GM15510 (cell line): Measurements from ENCODE around the gene POLD1.

ENCODE experiments used
- POLR2A ChIP-seq: IDR thresholded peaks from 3 replicates; pipeline ENCODE4 v1.6.1; 2011; ENCODE audit warnings: borderline replicate concordance; ENCODE audit not compliant: insufficient read length; ENCODE audit errors: extremely low read depth

POLD1 gene

DNA sequence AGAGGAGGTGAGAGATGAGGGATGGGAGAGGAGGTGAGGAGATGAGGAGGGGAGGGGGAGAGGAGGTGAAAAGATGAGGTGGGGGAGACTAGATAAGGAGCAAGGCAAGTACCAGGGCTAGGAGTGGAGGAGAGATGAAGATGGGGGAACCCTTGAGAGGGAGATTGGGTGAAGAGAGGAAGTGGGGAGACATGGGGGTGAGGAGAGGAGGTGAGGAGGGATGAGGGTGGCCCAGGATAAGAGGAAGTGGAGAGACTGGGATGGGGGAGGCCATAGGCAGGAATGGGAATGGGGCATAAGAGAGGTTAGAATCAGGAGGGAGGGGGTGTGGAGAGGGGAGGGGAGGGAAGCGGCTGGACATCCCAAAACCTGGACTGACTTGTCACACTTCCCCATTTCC is 75.5 kb downstream of the POLD1 start:
- TF ChIP-seq POLR2A = no peak

DNA sequence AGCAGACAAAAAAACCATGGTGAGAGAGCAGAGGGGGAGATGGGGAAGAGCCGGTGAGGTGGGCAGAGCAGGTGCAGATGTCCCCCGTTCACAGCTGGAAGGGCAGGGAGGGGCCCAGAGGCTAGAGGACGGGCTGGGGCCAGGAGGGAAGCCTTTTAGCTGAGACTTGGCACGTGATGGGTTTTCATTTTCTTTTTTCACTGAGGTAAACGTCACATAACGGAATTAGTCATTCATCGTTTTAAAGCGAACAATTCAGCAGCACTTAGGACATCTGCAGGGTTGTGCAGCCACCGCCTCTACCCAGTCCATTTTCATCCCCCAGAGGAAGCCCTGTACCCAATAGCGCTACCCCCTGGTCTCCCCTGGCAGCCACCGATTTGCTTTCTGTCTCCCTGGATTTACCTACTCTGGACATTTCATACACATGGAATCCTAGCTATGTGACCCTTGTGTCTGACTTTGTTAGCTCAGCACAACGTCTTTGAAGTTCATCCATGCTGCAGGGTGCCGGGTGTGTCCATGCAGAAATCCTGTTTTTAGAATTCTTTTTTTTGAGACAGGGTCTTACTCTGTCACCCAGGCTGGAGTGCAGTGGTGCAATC is 76.1 kb downstream of the POLD1 start:
- peak; percentile 42 for TF ChIP-seq POLR2A

DNA sequence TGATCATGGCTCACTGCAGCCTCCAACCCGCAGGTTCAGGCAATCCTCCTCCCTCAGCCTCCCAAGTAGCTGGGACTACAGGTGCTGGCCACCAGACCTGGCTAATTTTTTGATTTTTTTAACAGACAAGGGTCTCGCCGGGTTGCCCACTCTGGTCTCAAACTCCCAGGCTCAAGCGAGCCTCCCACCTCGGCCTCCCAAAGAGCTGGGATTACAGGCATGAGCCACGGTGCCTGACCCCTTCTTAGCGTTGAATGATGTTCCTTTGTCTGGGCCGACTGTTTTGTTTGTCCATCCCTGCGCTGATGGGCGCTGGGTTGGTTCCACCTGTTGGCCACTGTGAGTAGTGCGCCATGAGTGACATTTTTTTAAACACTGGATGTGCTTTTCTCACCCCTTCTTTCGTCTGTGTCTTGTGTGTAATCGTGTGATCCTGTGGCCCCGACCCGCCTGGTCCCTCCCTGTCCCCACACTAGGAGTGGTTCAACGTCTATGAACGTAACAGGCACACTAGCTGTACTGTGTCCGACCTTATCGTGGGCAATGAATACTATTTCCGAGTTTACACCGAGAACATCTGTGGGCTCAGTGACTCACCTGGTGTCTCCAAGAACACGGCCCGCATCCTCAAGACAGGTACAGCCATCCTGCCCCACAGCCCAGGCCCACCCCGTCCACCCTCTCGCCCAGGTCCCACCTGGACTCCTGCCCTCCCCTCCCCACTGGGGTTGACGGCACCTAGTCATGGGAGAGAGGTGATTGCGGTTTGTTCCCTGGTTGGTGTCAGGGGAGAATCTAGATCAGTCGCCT is 77.1 kb downstream of the POLD1 start:
- TF ChIP-seq POLR2A = peak; percentile 21

DNA sequence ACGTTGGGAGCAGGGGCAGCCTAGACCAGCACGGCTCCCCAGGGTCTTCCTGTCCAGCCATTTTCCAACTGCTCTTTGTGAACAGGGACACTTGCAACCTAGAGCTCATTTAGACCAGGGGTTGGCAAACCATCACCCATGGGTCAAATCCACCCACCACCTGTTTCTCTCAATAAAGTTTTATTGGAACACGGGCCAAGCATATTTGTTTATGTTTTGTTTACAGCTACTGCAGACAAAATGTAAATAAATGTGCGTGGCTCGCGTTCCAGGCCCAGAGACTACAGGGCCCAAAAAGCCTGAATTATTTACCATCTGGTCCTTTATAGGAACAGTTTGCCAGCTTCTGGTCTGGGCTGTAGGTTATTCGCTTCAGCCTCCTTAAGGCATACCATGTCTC is 78.8 kb downstream of the POLD1 start:
- no peak for TF ChIP-seq POLR2A

DNA sequence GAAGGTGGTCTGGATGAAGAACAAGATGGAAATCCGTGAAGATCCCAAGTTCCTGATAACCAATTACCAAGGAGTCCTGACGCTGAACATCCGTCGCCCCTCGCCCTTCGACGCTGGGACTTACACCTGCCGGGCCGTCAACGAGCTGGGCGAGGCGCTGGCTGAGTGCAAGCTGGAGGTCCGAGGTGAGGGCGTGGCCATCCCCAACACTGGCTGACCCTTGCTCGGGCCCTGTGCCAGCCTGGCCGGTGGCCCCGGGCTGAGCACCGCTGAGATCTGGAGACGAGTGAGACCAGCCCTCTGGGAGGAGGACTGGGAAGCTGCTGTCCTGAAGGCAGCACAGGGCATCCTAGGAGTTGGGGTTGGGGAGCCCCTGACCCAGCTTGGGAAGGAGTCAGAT is 80.2 kb downstream of the POLD1 start:
- TF ChIP-seq POLR2A = no peak

DNA sequence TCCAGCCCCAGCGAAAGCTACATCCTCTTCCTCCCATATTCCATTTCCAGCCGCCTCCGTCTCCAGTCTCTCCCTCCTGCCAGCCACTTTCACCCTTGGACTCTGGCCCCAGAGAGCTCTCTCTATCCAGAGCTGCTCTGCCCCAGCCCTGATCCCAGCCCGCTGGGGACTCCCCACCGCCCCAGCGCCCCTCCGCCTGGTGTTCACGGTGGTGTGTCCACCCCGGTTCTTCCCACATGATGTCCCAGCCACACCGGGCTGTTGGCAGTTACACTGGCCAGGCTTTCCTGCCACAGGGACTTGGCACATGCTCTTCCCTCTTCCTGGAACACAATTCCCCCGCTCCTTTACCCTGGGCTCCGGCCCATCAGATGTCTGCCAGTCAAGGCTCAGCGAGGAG is 80.9 kb downstream of the POLD1 start:
- TF ChIP-seq POLR2A = no peak

DNA sequence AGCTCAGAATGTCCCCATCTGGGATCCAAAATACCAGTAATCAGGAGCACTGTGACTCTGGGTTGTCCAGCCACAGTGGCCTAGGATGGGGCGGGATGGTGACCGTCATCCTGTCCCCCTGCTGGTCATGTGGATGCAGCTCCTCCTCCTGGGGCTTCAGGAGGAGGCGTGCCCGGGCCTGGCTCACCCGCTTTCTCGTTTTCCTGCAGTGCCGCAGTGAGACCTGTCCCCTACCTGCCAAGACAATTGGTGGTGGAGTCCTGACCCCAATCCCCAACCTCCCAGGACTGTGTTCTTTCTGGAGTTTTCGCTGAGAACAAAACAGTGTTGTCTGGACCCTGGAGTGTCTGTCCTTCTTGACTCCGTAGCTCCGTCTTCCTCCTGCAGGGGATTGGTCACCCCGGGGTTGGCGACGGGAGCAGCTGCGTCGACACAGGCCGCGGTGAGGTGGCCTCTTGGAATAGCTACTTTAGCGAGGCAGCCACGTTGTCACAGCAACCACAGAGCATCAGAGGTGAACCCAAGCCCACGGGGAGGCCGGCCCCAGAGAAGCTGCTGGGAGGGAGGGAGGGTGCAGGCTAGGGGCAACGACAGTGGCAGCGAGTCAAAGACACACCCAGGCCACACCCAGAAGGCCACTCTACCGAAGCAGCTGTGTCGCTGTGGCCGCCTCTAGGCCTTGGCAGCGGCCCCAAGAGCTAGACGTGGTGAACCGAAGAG is 82.0 kb downstream of the POLD1 start:
- no peak for TF ChIP-seq POLR2A

DNA sequence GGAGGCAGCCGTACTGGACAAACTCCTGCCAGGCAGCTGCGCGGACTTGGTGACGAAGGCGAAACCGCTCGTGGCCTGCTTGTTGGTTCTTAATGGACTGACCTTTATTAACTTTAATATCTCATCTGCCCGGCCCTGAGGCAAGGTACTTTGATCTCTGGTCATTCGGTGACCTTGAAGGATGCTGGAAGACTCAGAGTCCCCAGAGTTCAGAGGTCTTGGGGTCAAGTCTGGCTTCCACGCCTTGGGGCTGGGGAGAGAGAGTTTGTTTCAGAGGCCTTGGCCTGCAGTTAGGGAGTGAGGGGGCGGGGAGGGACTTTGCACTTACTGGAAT is 82.5 kb downstream of the POLD1 start:
- no peak for TF ChIP-seq POLR2A

DNA sequence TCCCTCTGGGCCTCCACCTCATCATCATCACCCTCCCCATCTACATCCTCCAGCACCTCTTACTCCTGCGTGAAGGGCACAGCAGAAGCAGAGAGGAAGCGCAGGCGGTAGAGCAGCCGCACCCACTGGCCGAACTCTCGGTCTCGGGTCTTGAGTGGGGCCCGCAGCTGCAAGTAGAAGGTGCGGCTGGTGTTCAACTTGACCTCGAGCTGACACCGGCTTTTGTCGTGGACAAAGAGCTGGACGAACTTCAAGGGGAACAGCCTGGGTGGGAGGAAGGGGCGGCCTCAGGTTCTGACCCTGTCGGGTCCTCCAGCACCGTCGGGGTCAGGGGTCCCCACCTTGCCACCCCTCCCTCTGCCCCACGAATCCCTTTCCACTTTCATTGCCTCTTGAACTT is 83.4 kb downstream of the POLD1 start:
- no peak for TF ChIP-seq POLR2A
